Activated naive CD8-positive, alpha-beta T cell treated with anti-CD3 and anti-CD28 coated beads, Interleukin-2, amount 10 ng/mL, durations not matched to agents 7 days and 5 days (primary cell): ENCODE measurements around the gene GTF2A1. TPM values are rescaled to one million over a fixed set of nuclear protein-coding genes. Genes with fewer than 3 reads are reported as not detected.

Experiments used
- ATAC-seq: fragments of 150-1000 bp; cut with Tn5 transposase; one replicate; pipeline ENCODE4 v1.10.0; 2021; ENCODE audit warnings: low read depth, moderate library complexity
- POLR2A ChIA-PET: fragments of 350-600 bp; sonication (Branson Sonifier 250); formaldehyde crosslinking; loops from one replicate; lab custom pipeline; 2021; ENCODE audit warnings: antibody characterized with exemption; lab: Charles Lee
- DNase-seq: peaks from one replicate; pipeline ENCODE4 v3.0.0; 2021
- H3K27ac Mint-ChIP-seq: one replicate; pipeline ENCODE4 v1.8.0; 2022; ENCODE audit warnings: mild to moderate bottlenecking, mixed read lengths
- H3K27me3 Mint-ChIP-seq: one replicate; pipeline ENCODE4 v1.8.0; 2022; ENCODE audit warnings: mild to moderate bottlenecking, moderate library complexity, mixed read lengths
- H3K36me3 Mint-ChIP-seq: one replicate; pipeline ENCODE4 v1.8.0; 2021; ENCODE audit warnings: mild to moderate bottlenecking, mixed read lengths
- H3K4me1 Mint-ChIP-seq: one replicate; pipeline ENCODE4 v1.8.0; 2021; ENCODE audit warnings: mixed read lengths
- H3K4me3 Mint-ChIP-seq: one replicate; pipeline ENCODE4 v1.8.0; 2022; ENCODE audit warnings: mild to moderate bottlenecking, moderate library complexity, mixed read lengths
- H3K9me3 Mint-ChIP-seq: one replicate; pipeline ENCODE4 v1.8.0; 2021; ENCODE audit warnings: mixed read lengths
- total RNA-seq, 2 experiments: library from RNA; stranded (reverse); gene quantifications; one replicate each; pipeline ENCODE4 v1.2.3, GENCODE V29; 2021

The GTF2A1 gene
- total RNA-seq, 2 experiments from 2014 or later, result 35.1 to 35.8 TPM

DNA sequence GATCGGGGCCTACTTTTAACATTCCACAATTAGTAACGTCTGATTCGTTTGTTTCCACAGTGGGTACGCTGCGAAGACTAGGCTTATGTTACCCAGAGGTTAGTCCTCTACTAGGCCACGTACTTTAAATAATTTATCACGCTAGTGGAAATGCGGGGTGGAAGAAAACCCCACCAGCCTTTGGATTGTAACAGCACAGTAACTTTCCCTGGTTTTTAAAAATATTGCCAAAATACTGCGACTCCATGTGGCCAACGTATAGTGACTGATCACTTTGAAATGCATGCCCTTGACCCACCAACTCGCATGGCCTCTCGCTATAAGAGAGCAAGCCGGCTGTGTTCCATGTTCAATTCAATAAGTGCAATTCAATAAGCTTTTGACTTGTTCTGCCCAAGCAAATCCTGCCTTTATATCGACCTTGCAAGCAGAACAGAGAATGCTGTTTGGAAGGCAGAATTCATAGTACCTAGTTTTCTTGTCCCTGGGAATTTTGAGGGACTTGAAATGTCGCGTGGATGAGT lies 882 bp upstream of the GTF2A1 start:
- peak overlapping the region; percentile 98 for H3K27ac Mint-ChIP-seq
- ATAC-seq (no peak), DNase-seq (no peak)
- H3K36me3 Mint-ChIP-seq, result peaks cover 4% of the 10 kb centered on the region
- H3K4me3 Mint-ChIP-seq, result peak overlapping the region; percentile 94
- peaks cover 14% of the 10 kb centered on the region for H3K4me1 Mint-ChIP-seq
- POLR2A ChIA-PET, result interaction anchor here (0.7 to 1.8 kb wide), 13 partner anchors 19 to 312 kb away, joined by 3 to 26 read pairs (median 4); partner anchors contain the start of genes CEP128 and SEL1L
- peaks cover 2% of the 10 kb centered on the region for H3K27me3 Mint-ChIP-seq
- H3K9me3 Mint-ChIP-seq, result no peaks in the 10 kb centered on the region

DNA sequence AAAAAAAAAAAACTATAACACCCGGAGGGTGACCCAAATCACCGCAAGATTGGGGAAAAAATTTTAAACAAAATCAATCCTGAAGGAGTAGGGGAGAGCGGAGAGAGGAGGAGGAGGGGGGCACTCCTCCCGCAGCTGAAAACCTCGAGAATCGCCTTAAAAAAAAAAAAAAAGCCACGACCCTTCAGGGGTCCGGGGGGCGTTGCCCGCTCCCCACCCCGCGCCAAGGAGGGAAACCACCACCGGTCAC lies 254 bp downstream of the GTF2A1 start:
- ATAC-seq (no peak), DNase-seq (no peak)
- POLR2A ChIA-PET, result interaction anchor here (0.6 to 1.8 kb wide), 19 partner anchors 10 to 313 kb away, joined by 3 to 26 read pairs (median 3); partner anchors contain the start of genes CEP128 and SEL1L
- H3K4me1 Mint-ChIP-seq, result peaks cover 16% of the 10 kb centered on the region
- H3K9me3 Mint-ChIP-seq, result no peaks in the 10 kb centered on the region
- peak overlapping the region; percentile 98 for H3K27ac Mint-ChIP-seq
- peaks cover 13% of the 10 kb centered on the region for H3K36me3 Mint-ChIP-seq
- H3K27me3 Mint-ChIP-seq, result peaks cover 2% of the 10 kb centered on the region
- H3K4me3 Mint-ChIP-seq, result peak overlapping the region; percentile 94

DNA sequence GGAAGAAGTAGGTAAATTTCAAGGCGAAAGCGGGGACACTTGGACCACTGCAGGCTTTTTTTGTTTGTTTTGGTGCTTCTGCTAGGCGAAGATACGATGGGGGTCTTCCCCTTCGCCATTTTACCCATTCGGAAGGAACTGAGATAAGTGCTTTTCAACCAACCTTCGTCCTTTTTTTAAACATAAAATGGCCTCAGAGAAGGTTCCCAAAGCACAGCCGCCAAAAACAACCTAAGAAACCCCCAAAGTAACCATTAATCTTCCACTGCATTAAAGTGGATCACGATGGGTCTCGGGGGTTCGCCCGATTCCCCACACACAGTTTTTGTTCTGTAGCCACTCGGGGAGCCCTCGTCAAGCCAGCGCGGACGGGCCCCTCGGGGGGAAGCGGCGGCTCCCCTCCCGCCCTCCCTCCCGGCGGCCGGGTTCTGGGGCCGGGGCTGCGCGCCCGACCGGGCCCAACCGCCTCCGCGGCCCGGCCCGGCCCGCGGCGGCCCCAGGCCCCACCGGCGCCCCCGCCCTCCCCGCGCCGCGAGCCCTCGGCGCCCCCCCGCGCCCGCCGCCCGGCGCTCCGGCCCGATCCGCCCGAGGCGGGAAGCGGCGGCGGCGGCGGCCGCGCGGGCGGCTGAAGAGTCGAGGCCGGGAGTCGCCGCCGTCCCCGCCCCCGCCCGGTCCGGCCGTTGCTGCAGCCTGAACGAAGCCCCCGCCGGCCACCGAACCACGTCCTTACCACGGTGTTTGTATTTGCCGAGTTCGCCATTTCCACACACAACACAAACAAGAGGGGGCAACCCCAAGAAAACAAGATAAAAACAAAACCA lies 790 bp downstream of the GTF2A1 start:
- Mint-ChIP-seq H3K36me3 (peaks cover 16% of the 10 kb centered on the region), H3K4me3 (peak overlapping the region; percentile 100), H3K9me3 (no peaks in the 10 kb centered on the region), H3K27ac (peak overlapping the region; percentile 100), H3K4me1 (peaks cover 16% of the 10 kb centered on the region), H3K27me3 (peaks cover 2% of the 10 kb centered on the region)
- ATAC-seq (peak; percentile 2), DNase-seq (peak; percentile 68)
- POLR2A ChIA-PET, result interaction anchor here (0.6 to 1.8 kb wide), 14 partner anchors 11 to 313 kb away, joined by 3 to 26 read pairs (median 4); partner anchors contain the start of genes SEL1L and TSHR

- peaks cover 17% of the 10 kb centered on the region for H3K36me3 Mint-ChIP-seq
- no peaks in the 10 kb centered on the region for H3K9me3 Mint-ChIP-seq
- H3K27me3 Mint-ChIP-seq, result peaks cover 2% of the 10 kb centered on the region
- H3K4me1 Mint-ChIP-seq, result peaks cover 16% of the 10 kb centered on the region
- POLR2A ChIA-PET, result interaction anchor here (0.6 to 1.5 kb wide), 10 partner anchors 11 to 289 kb away, joined by 3 to 14 read pairs (median 3); partner anchors contain the start of gene TSHR
- DNase-seq (peak; percentile 83), ATAC-seq (peak; percentile 70)
- H3K27ac Mint-ChIP-seq, result peak overlapping the region; percentile 100
- peak overlapping the region; percentile 100 for H3K4me3 Mint-ChIP-seq
These were observed 1.5 kb downstream of the GTF2A1 start for GRCh38 chr14:81219210-81219758.

GRCh38 chr14:81211844-81212243 lies 8.9 kb downstream of the GTF2A1 start:
- ATAC-seq, result peak; percentile 60
- Mint-ChIP-seq H3K9me3 (no peaks in the 10 kb centered on the region), H3K4me3 (no peak overlapping the region), H3K4me1 (peaks cover 13% of the 10 kb centered on the region), H3K36me3 (peaks cover 22% of the 10 kb centered on the region), H3K27me3 (no peaks in the 10 kb centered on the region), H3K27ac (no peak overlapping the region)
- no peak for DNase-seq
- POLR2A ChIA-PET, result no interaction called here

DNA sequence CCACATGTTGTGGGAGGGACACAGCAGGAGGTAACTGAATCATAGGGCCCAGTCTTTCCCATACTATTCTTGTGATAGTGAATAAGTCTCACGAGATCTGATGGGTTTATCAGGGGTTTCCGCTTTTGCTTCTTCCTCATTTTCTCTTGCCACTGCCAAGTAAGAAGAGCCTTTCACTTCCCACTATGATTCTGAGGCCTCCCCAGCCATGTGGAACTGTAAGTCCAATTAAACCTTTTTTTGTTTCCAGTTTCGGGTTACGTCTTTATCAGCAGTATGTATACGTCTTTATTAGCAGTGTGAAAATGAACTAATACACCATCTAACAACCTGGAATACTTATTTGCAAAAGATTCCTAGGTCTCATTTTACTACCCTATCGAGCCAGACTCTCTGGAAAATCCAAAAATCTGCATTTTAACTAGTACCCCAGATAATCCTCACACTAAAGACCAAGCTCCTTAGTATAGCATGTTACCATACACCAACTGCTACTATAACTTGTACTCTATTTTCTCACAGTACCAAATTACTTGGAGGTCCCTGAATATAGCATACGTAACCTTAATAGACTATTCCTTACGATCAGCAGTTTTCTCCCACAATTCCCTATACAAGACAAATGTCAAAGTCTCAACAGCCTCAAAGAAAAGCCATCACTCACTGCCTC lies 11.5 kb downstream of the GTF2A1 start:
- H3K4me1 Mint-ChIP-seq, result peaks cover 18% of the 10 kb centered on the region
- no peak overlapping the region for H3K27ac Mint-ChIP-seq
- H3K27me3 Mint-ChIP-seq, result no peaks in the 10 kb centered on the region

DNA sequence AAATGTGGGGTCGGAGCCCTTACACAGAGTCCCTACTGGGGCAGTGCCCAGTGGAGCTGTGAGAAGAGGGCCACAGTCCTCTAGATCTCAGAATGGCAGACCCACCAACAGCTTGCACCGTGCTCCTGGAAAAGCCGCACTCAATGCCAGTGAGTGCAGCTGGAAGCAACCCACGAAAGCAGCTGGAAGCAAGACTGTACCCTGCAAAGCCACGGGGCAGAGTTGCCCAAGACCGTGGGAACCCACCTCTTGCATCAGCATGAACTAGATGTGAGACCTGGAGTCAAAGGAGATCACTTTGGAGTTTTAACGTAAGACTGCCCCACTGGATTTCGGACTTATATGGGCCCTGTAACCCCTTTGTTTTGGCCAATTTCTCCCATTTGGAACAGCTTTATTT lies 12.3 kb downstream of the GTF2A1 start:
- Mint-ChIP-seq H3K27ac (no peak overlapping the region), H3K27me3 (no peaks in the 10 kb centered on the region), H3K4me3 (no peak overlapping the region), H3K36me3 (peaks cover 28% of the 10 kb centered on the region), H3K4me1 (peaks cover 18% of the 10 kb centered on the region), H3K9me3 (no peaks in the 10 kb centered on the region)
- ATAC-seq, result no peak
- DNase-seq, result no peak
- POLR2A ChIA-PET, result interaction anchor here (1.0 kb wide), 1 partner anchor 11 kb away, joined by 3 read pairs; no protein-coding TSS in a partner anchor

More for the DNA sequence above, 11.5 kb downstream of the GTF2A1 start:
- Mint-ChIP-seq H3K36me3 (peaks cover 24% of the 10 kb centered on the region), H3K9me3 (no peaks in the 10 kb centered on the region), H3K4me3 (no peak overlapping the region)
- ATAC-seq (no peak), DNase-seq (no peak)
- POLR2A ChIA-PET, result interaction anchor here (1.0 kb wide), 1 partner anchor 10 kb away, joined by 3 read pairs; no protein-coding TSS in a partner anchor

GRCh38 chr14:81206115-81206514 lies 14.6 kb downstream of the GTF2A1 start:
- Mint-ChIP-seq H3K36me3 (peaks cover 39% of the 10 kb centered on the region), H3K27me3 (no peaks in the 10 kb centered on the region), H3K4me1 (peaks cover 12% of the 10 kb centered on the region), H3K4me3 (no peak overlapping the region), H3K27ac (no peak overlapping the region), H3K9me3 (no peaks in the 10 kb centered on the region)
- POLR2A ChIA-PET, result no interaction called here
- ATAC-seq (no peak), DNase-seq (no peak)

DNA sequence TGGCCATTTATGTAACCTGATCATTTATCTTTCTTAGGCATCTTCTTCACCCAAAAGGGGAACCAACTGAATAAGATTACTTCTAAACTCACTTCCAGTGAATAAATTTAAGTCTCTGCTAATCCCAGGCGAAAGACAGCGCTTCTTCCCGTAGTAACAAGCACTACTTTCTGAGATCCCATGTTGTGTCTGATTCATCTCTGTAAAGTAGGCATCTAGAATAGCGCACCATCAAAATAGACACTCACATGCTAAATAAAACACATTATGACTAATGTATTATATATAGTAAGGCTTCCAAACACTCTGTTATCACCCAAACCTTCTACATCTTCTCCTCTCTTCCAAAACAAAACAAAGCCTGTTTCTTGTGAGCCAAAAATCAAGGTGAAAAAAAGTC lies 15.1 kb downstream of the GTF2A1 start:
- peaks cover 11% of the 10 kb centered on the region for H3K4me1 Mint-ChIP-seq
- ATAC-seq, result no peak
- H3K27ac Mint-ChIP-seq, result no peak overlapping the region
- no peak overlapping the region for H3K4me3 Mint-ChIP-seq
- DNase-seq, result no peak
- no peaks in the 10 kb centered on the region for H3K27me3 Mint-ChIP-seq
- peaks cover 39% of the 10 kb centered on the region for H3K36me3 Mint-ChIP-seq
- no peaks in the 10 kb centered on the region for H3K9me3 Mint-ChIP-seq
- POLR2A ChIA-PET, result no interaction called here

DNA sequence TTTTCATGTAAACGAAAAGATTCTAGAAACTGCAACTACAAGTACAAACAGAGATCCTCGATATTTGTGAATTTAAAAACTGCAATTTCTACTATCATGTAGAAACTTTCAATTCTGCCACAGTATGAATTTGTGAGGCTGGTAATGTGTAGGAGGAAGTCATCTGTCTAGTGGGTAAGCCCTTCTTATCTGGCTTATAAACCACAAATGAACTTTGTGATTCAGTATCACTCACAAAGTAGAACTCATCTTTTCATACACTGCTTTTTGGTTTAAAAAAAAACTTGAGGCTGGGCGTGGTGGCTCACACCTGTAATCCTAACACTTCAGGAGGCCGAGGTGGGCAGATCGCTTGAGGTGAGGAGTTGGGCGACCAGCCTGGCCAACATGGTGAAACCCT lies 20.7 kb downstream of the GTF2A1 start:
- no peak for DNase-seq
- peak overlapping the region; percentile 48 for H3K27ac Mint-ChIP-seq
- no peaks in the 10 kb centered on the region for H3K27me3 Mint-ChIP-seq
- H3K9me3 Mint-ChIP-seq, result no peaks in the 10 kb centered on the region
- H3K36me3 Mint-ChIP-seq, result peaks cover 45% of the 10 kb centered on the region
- peaks cover 16% of the 10 kb centered on the region for H3K4me1 Mint-ChIP-seq
- POLR2A ChIA-PET, result interaction anchor here (0.7 kb wide), 1 partner anchor 28 kb away, joined by 7 read pairs; no protein-coding TSS in a partner anchor
- peak; percentile 54 for ATAC-seq
- peak overlapping the region; percentile 47 for H3K4me3 Mint-ChIP-seq

DNA sequence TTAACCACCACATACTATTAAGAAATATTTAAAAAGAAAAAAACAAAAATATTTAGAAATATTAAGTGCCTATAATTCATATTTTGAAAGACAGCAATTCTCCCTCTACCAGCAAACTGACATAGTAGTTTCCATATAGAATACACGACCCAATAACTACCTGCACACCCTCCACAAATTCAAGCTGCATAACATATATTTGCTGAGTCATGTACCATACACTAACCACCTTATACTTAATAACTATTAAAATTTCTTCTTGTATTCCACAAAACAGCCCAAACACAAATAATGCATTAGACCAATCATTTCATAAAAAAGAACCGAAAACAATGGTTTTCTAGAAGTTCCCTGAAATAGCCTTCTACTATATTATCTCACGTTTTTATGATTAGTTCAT lies 21.7 kb downstream of the GTF2A1 start:
- H3K4me3 Mint-ChIP-seq, result no peak overlapping the region
- DNase-seq, result no peak
- POLR2A ChIA-PET, result no interaction called here
- H3K4me1 Mint-ChIP-seq, result peaks cover 15% of the 10 kb centered on the region
- no peak overlapping the region for H3K27ac Mint-ChIP-seq
- no peak for ATAC-seq
- H3K27me3 Mint-ChIP-seq, result no peaks in the 10 kb centered on the region
- H3K9me3 Mint-ChIP-seq, result no peaks in the 10 kb centered on the region
- H3K36me3 Mint-ChIP-seq, result peaks cover 47% of the 10 kb centered on the region

DNA sequence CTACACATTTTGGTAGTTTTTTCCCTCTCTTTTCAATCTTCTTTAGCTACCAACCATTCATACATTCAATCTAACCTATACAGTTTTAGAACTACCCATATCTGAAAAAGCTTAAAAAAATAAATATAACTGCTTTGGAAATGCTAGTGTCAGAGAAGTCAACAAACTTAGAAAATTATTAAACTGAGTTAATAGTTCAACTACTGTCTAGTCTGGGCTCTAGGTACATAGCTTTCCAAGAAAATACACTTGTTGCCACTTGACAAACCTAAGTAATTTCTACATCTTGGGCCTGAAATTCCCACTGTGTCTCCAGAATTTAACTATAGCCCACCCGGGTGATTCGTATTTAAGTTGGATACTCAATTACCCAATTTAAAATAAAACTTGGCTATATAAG lies 22.1 kb downstream of the GTF2A1 start:
- Mint-ChIP-seq H3K9me3 (no peaks in the 10 kb centered on the region), H3K27me3 (no peaks in the 10 kb centered on the region), H3K4me1 (peaks cover 15% of the 10 kb centered on the region), H3K36me3 (peaks cover 44% of the 10 kb centered on the region), H3K27ac (no peak overlapping the region), H3K4me3 (no peak overlapping the region)
- ATAC-seq, result no peak
- POLR2A ChIA-PET, result interaction anchor here (0.7 to 1.0 kb wide), 2 partner anchors 20 to 29 kb away, joined by 3 to 4 read pairs; no protein-coding TSS in a partner anchor
- DNase-seq, result no peak
